ENCODE results near the gene CEBPG. TPM values are rescaled to one million over a fixed set of nuclear protein-coding genes. Genes with fewer than 3 reads are reported as not detected.

The CEBPG gene
- total and polyA plus RNA-seq, 9 of the 15 experiments (the other 6 are each of a cell fraction or from before 2014, with no cell fraction given) = 9.5 to 34.9 (median 30.9) TPM

- ChIA-PET CTCF (ENCODE audit: low intra/inter-chr PET ratio) (no interaction called here), POLR2A (interaction anchor here (1.2 to 6.1 kb wide), 5 partner anchors 11 to 200 kb away, joined by 4 to 50 read pairs (median 5); partner anchors contain the start of gene CEBPG)
- peaks cover 34% of the 10 kb centered on the region for H3K79me2 ChIP-seq (ENCODE audit: control insufficient read depth, insufficient read depth, low read length)
- H3K4me2 ChIP-seq (ENCODE audit: insufficient read depth, low read length) = no peak overlapping the region
- no peak overlapping the region for H3K27ac ChIP-seq (ENCODE audit: extremely low read depth, low read depth, low read length)
- peaks cover 28% of the 10 kb centered on the region for H3K36me3 ChIP-seq (ENCODE audit: control insufficient read depth, insufficient read depth, low read length)
- no peak for DNase-seq (ENCODE audit: extremely low read depth in 1 of 4, low spot score in 3 of 4)
- no peak overlapping the region for H3K4me3 ChIP-seq
- in situ Hi-C loops (cut with MboI) (no loop called here), intact Hi-C loops (cut with micrococcal nuclease) (no loop called here)
- ATAC-seq = no peak
- H2AFZ ChIP-seq (ENCODE audit: low read depth, low read length) = no peak overlapping the region
- no TSS peak for BruUV-seq (replicated peaks)
- TF ChIP-seq ZFP36 (IDR thresholded peaks at IDR 0.05; ENCODE audit: low read depth, low read length, partially characterized antibody) (peak; percentile 59), ZNF407 (IDR thresholded peaks at IDR 0.05; ENCODE audit: low read depth) (no peak), CREB3L1 (IDR thresholded peaks at IDR 0.05; ENCODE audit: borderline replicate concordance, low read depth) (no peak)
- H3K9me3 ChIP-seq (replicated peaks; ENCODE audit: control insufficient read depth, insufficient read depth, low read depth, low read length) = no peaks in the 10 kb centered on the region
- no peak for FAIRE-seq
- H3K27me3 ChIP-seq (ENCODE audit: control insufficient read depth in 2 of 2, insufficient read depth in 2 of 2, low read length in 2 of 2) = no peaks in the 10 kb centered on the region
- peaks cover 0 to 5% of the 10 kb centered on the region in 2 experiments; a peak in 1 of 5 replicates for H3K4me1 ChIP-seq (replicated peaks in 1 of 2; ENCODE audit: control insufficient read depth in 2 of 2, insufficient read depth in 2 of 2, low read length in 2 of 2)
- peaks cover 63% of the 10 kb centered on the region for H4K20me1 ChIP-seq (replicated peaks; ENCODE audit: control insufficient read depth, insufficient read depth, low read length)
- no peaks in the 10 kb centered on the region for H3K9me1 ChIP-seq (ENCODE audit: control insufficient read depth, insufficient read depth, low read length)
- 79% methylated on average over 13 of the region's 13 CpGs for WGBS (ENCODE audit: insufficient coverage, low coverage, missing lambda C conversion rate)
- H3K9ac ChIP-seq (ENCODE audit: insufficient read depth in 1 of 2, low read depth in 2 of 2, low read length in 2 of 2) = no peak overlapping the region
Measured at GRCh38 chr19:33383720-33384292, 10.3 kb downstream of the CEBPG start.

Measured in K562 (cell line).